ENCODE results near the gene ANKRD29. TPM values are rescaled to one million over a fixed set of nuclear protein-coding genes. Genes with fewer than 3 reads are reported as not detected.

The ANKRD29 gene
- polyA plus RNA-seq, 1 of the 3 experiments (the other 2 are of a cell fraction), result 8.2 TPM

GRCh38 chr18:23704806-23705205 is 42.1 kb upstream of the ANKRD29 start:
- CTCF ChIA-PET, result interaction anchor here (0.9 to 5.1 kb wide), 8 partner anchors 12 to 206 kb away, joined by 3 to 95 read pairs (median 20); no protein-coding TSS in a partner anchor

GRCh38 chr18:23703987-23704384 is 41.3 kb upstream of the ANKRD29 start:
- POLR2A ChIA-PET, result no interaction called here

More at GRCh38 chr18:23704806-23705205, 42.1 kb upstream of the ANKRD29 start:
- Histone ChIP-seq H3K27ac (ENCODE audit: low read depth in 2 of 2, low read length in 1 of 2) (no peak overlapping the region), H2AFZ (ENCODE audit: low read depth) (no peak overlapping the region), H3K36me3 (replicated peaks in 1 of 2; ENCODE audit: control insufficient read depth in 1 of 2, insufficient read depth in 2 of 2, low read length in 1 of 2) (no peaks in the 10 kb centered on the region), H3K9ac (no peak overlapping the region), H3K4me3 (ENCODE audit: low read depth in 2 of 2, low read length in 1 of 2) (no peak overlapping the region), H3K4me2 (no peak overlapping the region), H4K20me1 (ENCODE audit: insufficient read depth) (no peaks in the 10 kb centered on the region), H3K79me2 (ENCODE audit: insufficient read depth) (no peaks in the 10 kb centered on the region), H3F3A (replicated peaks; ENCODE audit: insufficient read depth) (no peaks in the 10 kb centered on the region), H3K9me2 (no peaks in the 10 kb centered on the region), H3K9me3 (no peaks in the 10 kb centered on the region), H3K4me1 (ENCODE audit: control insufficient read depth in 1 of 2, insufficient read depth in 2 of 2, low read depth in 1 of 2, low read length in 1 of 2) (peaks cover 0 to 2% of the 10 kb centered on the region in 2 experiments; a peak in 1 of 4 replicates), H3K27me3 (ENCODE audit: insufficient read depth) (no peaks in the 10 kb centered on the region)
- TF ChIP-seq GABPA (IDR thresholded peaks at IDR 0.05; ENCODE audit: low read depth), result no peak
- no peak for TF ChIP-seq RAD21 (IDR thresholded peaks at IDR 0.05; ENCODE audit: low read length)
- POLR2A ChIA-PET, result no interaction called here
- no peak for DNase-seq

More at GRCh38 chr18:23703987-23704384, 41.3 kb upstream of the ANKRD29 start:
- Histone ChIP-seq H3F3A (replicated peaks; ENCODE audit: insufficient read depth) (no peaks in the 10 kb centered on the region), H3K9me3 (no peaks in the 10 kb centered on the region), H3K4me3 (ENCODE audit: low read depth in 2 of 2, low read length in 1 of 2) (no peak overlapping the region), H3K27ac (ENCODE audit: low read depth in 2 of 2, low read length in 1 of 2) (no peak overlapping the region), H3K36me3 (replicated peaks in 1 of 2; ENCODE audit: control insufficient read depth in 1 of 2, insufficient read depth in 2 of 2, low read length in 1 of 2) (no peaks in the 10 kb centered on the region), H2AFZ (ENCODE audit: low read depth) (no peak overlapping the region), H4K20me1 (ENCODE audit: insufficient read depth) (no peaks in the 10 kb centered on the region), H3K9ac (no peak overlapping the region), H3K4me1 (ENCODE audit: control insufficient read depth in 1 of 2, insufficient read depth in 2 of 2, low read depth in 1 of 2, low read length in 1 of 2) (peaks cover 0 to 2% of the 10 kb centered on the region in 2 experiments; a peak in 1 of 4 replicates), H3K79me2 (ENCODE audit: insufficient read depth) (no peaks in the 10 kb centered on the region), H3K4me2 (no peak overlapping the region), H3K9me2 (no peaks in the 10 kb centered on the region), H3K27me3 (ENCODE audit: insufficient read depth) (no peaks in the 10 kb centered on the region)
- CTCF ChIA-PET, result interaction anchor here (0.9 to 5.1 kb wide), 30 partner anchors 9 to 485 kb away, joined by 3 to 95 read pairs (median 8); partner anchors contain the start of gene LAMA3
- TF ChIP-seq, protein P1, sequence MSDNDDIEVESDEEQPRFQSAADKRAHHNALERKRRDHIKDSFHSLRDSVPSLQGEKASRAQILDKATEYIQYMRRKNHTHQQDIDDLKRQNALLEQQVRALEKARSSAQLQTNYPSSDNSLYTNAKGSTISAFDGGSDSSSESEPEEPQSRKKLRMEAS (IDR thresholded peaks at IDR 0.05; ENCODE audit: low read depth), result no peak
- TF ChIP-seq NFIC (IDR thresholded peaks at IDR 0.05; ENCODE audit: borderline replicate concordance) (no peak), YY1 (IDR thresholded peaks at IDR 0.05; ENCODE audit: low read depth) (no peak), ZBTB33 (IDR thresholded peaks at IDR 0.05; ENCODE audit: borderline replicate concordance, low read depth) (no peak), REST (IDR thresholded peaks at IDR 0.05; ENCODE audit: low read depth, low read length) (no peak), EZH2phosphoT487 (IDR thresholded peaks at IDR 0.05; ENCODE audit: borderline replicate concordance, low read depth) (no peak), ELF1 (IDR thresholded peaks at IDR 0.05) (no peak), PBX3 (IDR thresholded peaks at IDR 0.05) (no peak), USF1 (IDR thresholded peaks at IDR 0.05; ENCODE audit: borderline replicate concordance, low read depth) (no peak), TAF1 (IDR thresholded peaks at IDR 0.05; ENCODE audit: borderline replicate concordance, low read depth, low read length) (no peak), FOSL2 (IDR thresholded peaks at IDR 0.05; ENCODE audit: borderline replicate concordance, low read depth) (no peak), CHD2 (IDR thresholded peaks at IDR 0.05; ENCODE audit: low read length, partially characterized antibody) (no peak), FOXM1 (IDR thresholded peaks at IDR 0.05; ENCODE audit: low read depth) (no peak)
- TF ChIP-seq, protein P2, sequence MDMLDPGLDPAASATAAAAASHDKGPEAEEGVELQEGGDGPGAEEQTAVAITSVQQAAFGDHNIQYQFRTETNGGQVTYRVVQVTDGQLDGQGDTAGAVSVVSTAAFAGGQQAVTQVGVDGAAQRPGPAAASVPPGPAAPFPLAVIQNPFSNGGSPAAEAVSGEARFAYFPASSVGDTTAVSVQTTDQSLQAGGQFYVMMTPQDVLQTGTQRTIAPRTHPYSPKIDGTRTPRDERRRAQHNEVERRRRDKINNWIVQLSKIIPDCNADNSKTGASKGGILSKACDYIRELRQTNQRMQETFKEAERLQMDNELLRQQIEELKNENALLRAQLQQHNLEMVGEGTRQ (IDR thresholded peaks at IDR 0.05; ENCODE audit: borderline replicate concordance, low read depth, low read length), result no peak
- TF ChIP-seq, protein P3, sequence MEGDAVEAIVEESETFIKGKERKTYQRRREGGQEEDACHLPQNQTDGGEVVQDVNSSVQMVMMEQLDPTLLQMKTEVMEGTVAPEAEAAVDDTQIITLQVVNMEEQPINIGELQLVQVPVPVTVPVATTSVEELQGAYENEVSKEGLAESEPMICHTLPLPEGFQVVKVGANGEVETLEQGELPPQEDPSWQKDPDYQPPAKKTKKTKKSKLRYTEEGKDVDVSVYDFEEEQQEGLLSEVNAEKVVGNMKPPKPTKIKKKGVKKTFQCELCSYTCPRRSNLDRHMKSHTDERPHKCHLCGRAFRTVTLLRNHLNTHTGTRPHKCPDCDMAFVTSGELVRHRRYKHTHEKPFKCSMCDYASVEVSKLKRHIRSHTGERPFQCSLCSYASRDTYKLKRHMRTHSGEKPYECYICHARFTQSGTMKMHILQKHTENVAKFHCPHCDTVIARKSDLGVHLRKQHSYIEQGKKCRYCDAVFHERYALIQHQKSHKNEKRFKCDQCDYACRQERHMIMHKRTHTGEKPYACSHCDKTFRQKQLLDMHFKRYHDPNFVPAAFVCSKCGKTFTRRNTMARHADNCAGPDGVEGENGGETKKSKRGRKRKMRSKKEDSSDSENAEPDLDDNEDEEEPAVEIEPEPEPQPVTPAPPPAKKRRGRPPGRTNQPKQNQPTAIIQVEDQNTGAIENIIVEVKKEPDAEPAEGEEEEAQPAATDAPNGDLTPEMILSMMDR (IDR thresholded peaks at IDR 0.05), result no peak
- WGBS (ENCODE audit: low lambda C conversion rate), result 73% methylated on average over 5 of the region's 6 CpGs
- no peak for DNase-seq

All from SK-N-SH (cell line).